ENCODE data around the gene TCFL5.

DNA sequence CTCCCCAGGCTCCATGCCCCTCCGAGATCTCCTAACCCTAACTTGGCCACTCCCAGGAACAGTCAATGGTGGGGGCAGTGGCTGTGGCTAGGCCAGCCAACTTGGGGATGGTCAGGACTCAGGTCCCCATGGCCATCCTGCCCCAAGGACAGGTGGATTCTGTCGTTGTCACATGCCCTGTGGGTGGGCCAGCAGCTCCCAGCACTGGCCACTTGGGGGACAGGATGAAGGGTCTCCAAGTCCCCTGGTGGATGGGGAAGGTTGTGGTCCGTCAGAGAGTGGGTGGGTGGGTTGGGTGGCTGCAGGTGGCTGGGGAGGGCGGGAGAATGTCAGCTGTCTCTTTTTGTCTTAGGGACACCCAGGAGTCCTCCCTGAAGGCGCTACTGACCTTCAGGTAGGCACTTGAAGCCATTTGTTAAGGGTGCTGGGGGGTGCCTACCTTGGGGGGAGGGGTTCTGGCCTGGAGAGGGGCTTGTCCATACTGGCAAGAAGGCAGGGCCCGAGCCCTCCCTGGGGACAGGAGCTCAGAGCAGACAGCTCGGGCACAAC, 39.3 kb downstream of the TCFL5 start:
- TF ChIP-seq MAX (IDR thresholded peaks at IDR 0.05; ENCODE audit: low read depth, low read length) (no peak), POLR2A (IDR thresholded peaks at IDR 0.05; ENCODE audit: extremely low read depth, insufficient read length) (no peak), MYC (IDR thresholded peaks at IDR 0.05; ENCODE audit: low read depth, low read length) (no peak)
- TF ChIP-seq, protein P1, sequence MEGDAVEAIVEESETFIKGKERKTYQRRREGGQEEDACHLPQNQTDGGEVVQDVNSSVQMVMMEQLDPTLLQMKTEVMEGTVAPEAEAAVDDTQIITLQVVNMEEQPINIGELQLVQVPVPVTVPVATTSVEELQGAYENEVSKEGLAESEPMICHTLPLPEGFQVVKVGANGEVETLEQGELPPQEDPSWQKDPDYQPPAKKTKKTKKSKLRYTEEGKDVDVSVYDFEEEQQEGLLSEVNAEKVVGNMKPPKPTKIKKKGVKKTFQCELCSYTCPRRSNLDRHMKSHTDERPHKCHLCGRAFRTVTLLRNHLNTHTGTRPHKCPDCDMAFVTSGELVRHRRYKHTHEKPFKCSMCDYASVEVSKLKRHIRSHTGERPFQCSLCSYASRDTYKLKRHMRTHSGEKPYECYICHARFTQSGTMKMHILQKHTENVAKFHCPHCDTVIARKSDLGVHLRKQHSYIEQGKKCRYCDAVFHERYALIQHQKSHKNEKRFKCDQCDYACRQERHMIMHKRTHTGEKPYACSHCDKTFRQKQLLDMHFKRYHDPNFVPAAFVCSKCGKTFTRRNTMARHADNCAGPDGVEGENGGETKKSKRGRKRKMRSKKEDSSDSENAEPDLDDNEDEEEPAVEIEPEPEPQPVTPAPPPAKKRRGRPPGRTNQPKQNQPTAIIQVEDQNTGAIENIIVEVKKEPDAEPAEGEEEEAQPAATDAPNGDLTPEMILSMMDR (IDR thresholded peaks at IDR 0.05; ENCODE audit: low read depth, low read length), result peak; percentile 16
